ENCODE measurements around the gene PROX1. TPM values are rescaled to one million over a fixed set of nuclear protein-coding genes. Genes with fewer than 3 reads are reported as not detected.

The PROX1 gene
- total and polyA plus RNA-seq, 2 donors (not counting 1 experiment from before 2014, with no cell fraction given), result 0.24 to 3.8 TPM

GRCh38 chr1:213996320-213997037 is 8.7 kb downstream of the PROX1 start:
- H3K9ac ChIP-seq (ENCODE audit: low read length), result no peak overlapping the region
- peaks cover 0 to 14% (median 0%) of the 10 kb centered on the region in 3 donors for H3K9me3 ChIP-seq (ENCODE audit: control extremely low read depth in 1 of 3, control insufficient read depth in 2 of 3, insufficient read depth in 1 of 3, low read length in 2 of 3)
- Mint-ChIP-seq H3K4me3 (no peak overlapping the region), H3K9me3 (ENCODE audit: insufficient read depth) (no peaks in the 10 kb centered on the region), H3K27me3 (peaks cover 2% of the 10 kb centered on the region), H3K27ac (no peak overlapping the region), H3K4me1 (no peaks in the 10 kb centered on the region)
- no peaks in the 10 kb centered on the region for H4K20me1 ChIP-seq (ENCODE audit: control insufficient read depth, insufficient read depth, low read length, poor library complexity, severe bottlenecking)
- TF ChIP-seq EZH2 (IDR thresholded peaks at IDR 0.05; ENCODE audit: borderline replicate concordance, insufficient read depth, low read depth, low read length, poor library complexity, severe bottlenecking) (no peak), CTCF (IDR thresholded peaks at IDR 0.05) (no peak)
- H3K27ac ChIP-seq (ENCODE audit: low read length in 2 of 2), result no peak overlapping the region
- H3K4me2 ChIP-seq (replicated peaks; ENCODE audit: low read depth, low read length, poor library complexity, severe bottlenecking), result no peak overlapping the region
- WGBS (ENCODE audit: insufficient coverage), result 91% methylated on average over 14 of the region's 15 CpGs
- no peaks in the 10 kb centered on the region for H3K79me2 ChIP-seq (ENCODE audit: control insufficient read depth, insufficient read depth, low read length)
- ATAC-seq (ENCODE audit: low read depth) (no peak), DNase-seq (no peak)
- intact Hi-C loops (cut with micrococcal nuclease), result no loop called here
- H3K4me3 ChIP-seq (ENCODE audit: control extremely low read depth in 1 of 5, extremely low read depth in 1 of 5, insufficient read depth in 1 of 5, low read depth in 2 of 5, low read length in 4 of 5), result no peak overlapping the region
- H3K27me3 ChIP-seq (replicated peaks in 1 of 4; ENCODE audit: control extremely low read depth in 1 of 4, control insufficient read depth in 3 of 4, insufficient read depth in 4 of 4, low read length in 3 of 4), result peaks cover 0 to 5% (median 3%) of the 10 kb centered on the region in 4 experiments
- H3K4me1 ChIP-seq (ENCODE audit: control insufficient read depth in 2 of 2, insufficient read depth in 2 of 2, low read length in 2 of 2), result no peaks in the 10 kb centered on the region
- no peaks in the 10 kb centered on the region for H3K36me3 ChIP-seq (replicated peaks in 1 of 2; ENCODE audit: control extremely low read depth in 1 of 2, control insufficient read depth in 1 of 2, extremely low read depth in 1 of 2, insufficient read depth in 2 of 2, low read length in 1 of 2)
- POLR2A ChIA-PET, result no interaction called here
- CTCF ChIA-PET, result no interaction called here
- H2AFZ ChIP-seq (ENCODE audit: insufficient read depth, low read depth, low read length, poor library complexity, severe bottlenecking), result no peak overlapping the region

- ChIA-PET CTCF (no interaction called here), POLR2A (no interaction called here)
- no peak overlapping the region for H3K27ac Mint-ChIP-seq
- H3K4me1 ChIP-seq (ENCODE audit: control insufficient read depth in 2 of 2, insufficient read depth in 2 of 2, low read length in 2 of 2), result no peaks in the 10 kb centered on the region
- H3K9ac ChIP-seq (ENCODE audit: low read length), result no peak overlapping the region
- H3K4me3 ChIP-seq (ENCODE audit: control extremely low read depth in 1 of 5, extremely low read depth in 1 of 5, insufficient read depth in 1 of 5, low read depth in 2 of 5, low read length in 4 of 5), result no peak overlapping the region
- no peak overlapping the region for H3K27ac ChIP-seq (ENCODE audit: low read length in 2 of 2)
- peaks cover 0 to 5% (median 2%) of the 10 kb centered on the region in 4 experiments for H3K27me3 ChIP-seq (replicated peaks in 1 of 4; ENCODE audit: control extremely low read depth in 1 of 4, control insufficient read depth in 3 of 4, insufficient read depth in 4 of 4, low read length in 3 of 4)
- H3K9me3 Mint-ChIP-seq (ENCODE audit: insufficient read depth), result no peaks in the 10 kb centered on the region
- H3K27me3 Mint-ChIP-seq, result no peaks in the 10 kb centered on the region
- no peaks in the 10 kb centered on the region for H4K20me1 ChIP-seq (ENCODE audit: control insufficient read depth, insufficient read depth, low read length, poor library complexity, severe bottlenecking)
- TF ChIP-seq CTCF (IDR thresholded peaks at IDR 0.05) (no peak), EZH2 (IDR thresholded peaks at IDR 0.05; ENCODE audit: borderline replicate concordance, insufficient read depth, low read depth, low read length, poor library complexity, severe bottlenecking) (no peak)
- peaks cover 0 to 14% (median 0%) of the 10 kb centered on the region in 3 donors for H3K9me3 ChIP-seq (ENCODE audit: control extremely low read depth in 1 of 3, control insufficient read depth in 2 of 3, insufficient read depth in 1 of 3, low read length in 2 of 3)
- H3K4me1 Mint-ChIP-seq, result no peaks in the 10 kb centered on the region
- intact Hi-C loops (cut with micrococcal nuclease), result no loop called here
- WGBS (ENCODE audit: insufficient coverage), result 90% methylated on average over 24 of the region's 24 CpGs
- no peak for DNase-seq
- no peaks in the 10 kb centered on the region for H3K79me2 ChIP-seq (ENCODE audit: control insufficient read depth, insufficient read depth, low read length)
- H3K4me2 ChIP-seq (replicated peaks; ENCODE audit: low read depth, low read length, poor library complexity, severe bottlenecking), result no peak overlapping the region
- no peak overlapping the region for H2AFZ ChIP-seq (ENCODE audit: insufficient read depth, low read depth, low read length, poor library complexity, severe bottlenecking)
- no peak for ATAC-seq (ENCODE audit: low read depth)
- no peaks in the 10 kb centered on the region for H3K36me3 ChIP-seq (replicated peaks in 1 of 2; ENCODE audit: control extremely low read depth in 1 of 2, control insufficient read depth in 1 of 2, extremely low read depth in 1 of 2, insufficient read depth in 2 of 2, low read length in 1 of 2)
- H3K4me3 Mint-ChIP-seq, result no peak overlapping the region
These were observed 9.4 kb downstream of the PROX1 start for GRCh38 chr1:213997038-213997771.

Data from B cell (primary cell).